Fibroblast of the conjunctiva (primary cell): ENCODE measurements around the gene SEC24A.
"Not testable (repeated sequence)": the region's sequence is repeated elsewhere in the genome, so short reads cannot be mapped to it uniquely, and the experiment has no call there.

ENCODE experiments used
- DNase-seq: peaks from one replicate; pipeline ENCODE4 v3.0.0-alpha.2; 2010; ENCODE audit warnings: low read depth

SEC24A gene

DNA sequence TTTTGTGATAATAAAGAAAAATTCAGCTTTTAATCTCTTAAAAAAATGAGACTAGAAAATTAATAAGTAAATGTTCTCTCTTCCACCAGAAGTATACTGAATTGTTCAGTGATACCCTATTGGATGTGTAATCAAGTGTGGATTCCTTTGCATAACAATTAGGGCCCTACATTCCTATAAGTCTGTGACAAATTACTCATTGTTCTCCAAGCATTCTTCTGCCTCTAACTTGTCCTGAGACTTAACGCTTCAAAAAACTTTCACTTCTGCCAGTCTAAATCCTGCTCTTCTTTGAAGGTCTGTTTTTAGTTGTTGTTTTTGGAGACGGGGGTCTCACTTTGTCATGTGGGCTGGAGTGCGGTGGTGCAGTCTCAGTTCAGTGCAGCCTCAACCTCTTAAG lies 100.8 kb downstream of the SEC24A start:
- DNase-seq, result no peak

DNA sequence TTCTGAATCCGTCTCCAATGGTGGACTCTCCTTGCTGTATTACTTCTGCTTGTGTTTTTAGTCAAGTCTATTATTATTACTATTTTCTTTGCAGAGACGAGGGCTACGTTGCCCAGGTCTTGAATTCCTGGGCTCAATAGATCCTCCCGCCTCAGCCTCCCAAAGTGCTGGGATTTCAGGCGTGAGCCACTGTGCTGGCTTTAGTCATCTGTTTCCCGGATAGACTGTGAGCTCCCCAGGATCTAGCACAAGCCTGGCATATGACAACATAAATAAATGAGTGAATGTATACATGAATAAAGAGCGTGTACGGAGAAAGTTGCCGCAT lies 109.6 kb downstream of the SEC24A start:
- no peak for DNase-seq

DNA sequence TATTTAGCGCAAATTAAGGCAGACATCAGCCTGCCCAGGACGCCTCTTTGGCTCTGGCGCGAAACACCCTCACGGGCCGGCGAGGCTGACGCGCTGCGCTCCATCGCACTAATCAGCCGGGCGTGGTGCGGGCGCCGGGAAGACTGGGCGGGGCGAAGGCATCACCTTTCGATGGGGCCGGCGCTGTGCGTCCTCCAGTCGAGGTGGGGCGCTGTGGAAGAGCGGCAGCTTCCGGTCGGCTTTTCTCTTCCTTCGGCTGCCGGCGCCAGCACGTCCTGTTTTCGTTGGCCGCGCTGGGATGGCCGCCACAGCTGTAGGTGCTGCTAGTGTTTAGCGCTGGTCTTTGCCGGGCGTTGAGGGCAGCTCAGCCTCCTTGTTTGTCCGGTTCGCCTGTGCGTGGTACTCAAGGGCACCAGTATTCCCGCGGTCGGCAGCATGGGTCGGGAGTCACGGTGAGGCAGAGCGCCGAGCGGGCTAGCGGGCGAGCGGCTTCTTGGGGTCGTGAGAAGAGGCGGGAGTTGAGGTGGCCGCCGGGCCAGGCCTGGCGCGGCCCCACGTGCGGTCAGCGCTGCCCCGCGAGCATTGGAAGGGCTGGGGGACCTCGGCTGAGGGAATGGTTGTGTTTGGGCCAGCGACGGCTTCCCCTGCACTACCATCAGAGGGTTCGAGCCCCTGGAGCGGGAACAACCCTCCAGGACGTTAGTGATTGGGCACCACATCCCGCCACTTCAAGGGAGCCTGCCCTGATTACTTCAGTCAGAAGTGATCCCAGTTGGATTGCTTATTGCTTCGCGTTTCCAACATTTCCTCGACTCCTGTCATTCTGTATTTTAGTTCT lies 110.1 kb downstream of the SEC24A start, which contains the start of gene DDX46:
Gene DDX46, plus strand, starts transcription at position 276 of the 838 bp plus-strand sequence. Its CDS starts 160 bp downstream, at position 436.
- DNase-seq, result peak; percentile 81

DNA sequence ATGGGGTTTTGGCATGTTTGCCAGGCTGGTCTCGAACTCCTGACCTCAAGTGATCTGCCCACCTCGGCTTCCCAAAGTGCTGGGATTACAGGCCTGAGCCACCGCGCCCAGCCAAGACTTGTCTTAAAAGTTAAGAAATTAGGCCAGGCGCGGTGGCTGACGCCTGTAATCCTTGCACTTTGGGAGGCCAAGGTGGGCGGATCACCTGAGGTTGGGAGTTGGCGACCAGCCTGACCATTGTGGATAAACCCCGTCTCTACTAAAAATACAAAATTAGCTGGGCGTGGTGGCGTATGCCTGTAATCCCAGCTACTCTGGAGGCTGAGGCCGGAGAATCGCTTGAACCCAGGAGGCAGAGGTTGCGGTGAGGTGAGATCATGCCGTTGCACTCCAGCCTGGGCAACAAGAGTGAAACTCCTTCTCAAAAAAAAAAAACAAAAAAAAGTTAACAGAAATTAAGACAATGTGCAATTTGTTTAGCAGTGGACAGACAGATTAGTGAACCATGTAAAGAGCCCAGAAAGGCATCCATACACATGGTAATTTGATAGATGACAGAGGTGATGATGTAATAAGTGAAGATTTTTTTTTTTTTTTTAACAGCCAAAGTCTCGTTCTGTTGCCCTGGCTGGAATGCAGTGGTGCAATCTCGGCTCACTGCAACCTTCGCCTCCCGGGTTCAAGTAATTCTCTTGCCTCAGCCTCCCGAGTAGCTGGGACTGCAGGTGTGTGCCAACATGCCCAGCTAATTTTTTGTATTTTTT lies 119.1 kb downstream of the SEC24A start:
- not testable (repeated sequence) for DNase-seq

DNA sequence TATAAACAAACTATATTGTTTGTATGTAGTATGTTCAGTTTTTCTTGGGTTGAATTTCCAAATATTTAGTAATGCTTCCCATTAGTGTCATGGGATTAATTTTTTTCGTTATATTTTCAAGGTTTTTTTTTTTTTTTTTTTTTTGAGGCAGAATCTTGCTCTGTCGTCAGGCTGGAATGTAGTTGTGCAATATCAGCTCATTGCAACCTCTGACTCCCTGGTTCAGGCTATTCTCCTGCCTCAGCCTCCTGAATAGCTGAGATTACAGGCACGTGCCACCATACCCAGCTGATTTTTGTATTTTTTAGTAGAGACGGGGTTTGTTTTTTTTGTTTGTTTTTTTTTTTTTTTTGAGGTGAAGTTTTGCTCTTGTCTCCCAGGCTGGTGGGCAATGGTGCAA lies 120.6 kb downstream of the SEC24A start:
- DNase-seq, result peak; percentile 13

DNA sequence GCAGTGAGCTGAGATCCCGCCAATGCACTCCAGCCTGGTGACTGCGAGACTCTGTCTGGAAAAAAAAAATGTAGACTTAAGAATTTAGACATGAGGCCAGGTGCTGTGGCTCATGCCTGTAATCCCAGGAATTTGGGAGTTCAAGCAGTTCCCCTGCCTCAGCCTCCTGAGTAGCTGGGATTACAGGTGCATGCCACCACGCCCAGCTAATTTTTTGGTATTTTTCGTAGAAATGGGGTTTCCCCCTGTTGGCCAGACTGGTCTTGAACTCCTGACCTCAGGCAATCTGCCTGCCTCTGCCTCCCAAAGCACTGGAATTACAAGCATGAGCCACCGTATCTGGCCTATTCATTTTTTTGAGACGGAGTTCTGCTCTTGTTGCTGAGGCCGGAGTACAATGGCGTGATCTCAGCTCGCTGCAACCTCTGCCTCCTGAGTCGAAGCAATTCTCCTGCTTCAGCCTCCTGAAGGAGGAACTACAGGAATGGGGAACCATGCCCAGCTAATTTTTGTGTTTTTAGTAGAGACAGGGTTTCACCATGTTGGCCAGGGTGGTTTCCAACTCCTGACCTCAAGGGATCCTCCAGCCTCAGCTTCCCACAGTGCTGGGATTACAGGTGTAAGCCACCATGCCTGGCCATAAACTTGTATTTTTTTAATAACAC lies 124.0 kb downstream of the SEC24A start:
- DNase-seq, result no peak

DNA sequence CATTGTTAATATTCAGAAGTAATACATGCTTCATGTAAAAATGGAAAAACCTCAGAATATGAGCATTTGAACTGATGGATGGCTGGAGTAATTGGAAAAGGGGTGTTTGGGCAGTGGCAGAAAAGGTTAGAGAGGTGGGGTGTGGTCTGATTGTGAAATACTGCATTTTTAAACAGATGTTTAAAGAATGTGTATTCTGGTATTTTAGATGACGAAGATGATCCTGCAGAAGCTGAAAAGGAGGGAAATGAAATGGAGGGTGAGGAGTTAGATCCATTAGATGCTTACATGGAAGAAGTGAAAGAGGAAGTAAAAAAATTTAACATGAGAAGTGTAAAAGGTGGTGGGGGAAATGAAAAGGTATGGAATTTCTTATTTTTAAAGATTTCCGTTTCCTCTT lies 128.8 kb downstream of the SEC24A start:
- DNase-seq, result no peak
